WTC11 (cell line): ENCODE data around the gene ADGRE2.

Experiments used
- CBFB ChIP-seq: sonication (generic); formaldehyde crosslinking; IDR thresholded peaks from 2 replicates; pipeline ENCODE4 v1.8.1; 2022; ENCODE audit warnings: mild to moderate bottlenecking, low read depth, missing genetic modification reagents
- CREB1 ChIP-seq: sonication (generic); formaldehyde crosslinking; IDR thresholded peaks from 2 replicates; pipeline ENCODE4 v1.8.0; 2023; ENCODE audit warnings: mild to moderate bottlenecking, missing genetic modification reagents
- CTCF ChIP-seq: fragments of 200-600 bp; IDR thresholded peaks from 2 replicates; pipeline ENCODE4 v1.8.0; 2022; ENCODE audit warnings: antibody characterized with exemption
- IRF2 ChIP-seq: sonication (generic); formaldehyde crosslinking; IDR thresholded peaks from 2 replicates; pipeline ENCODE4 v1.8.0; 2022; ENCODE audit warnings: low read depth, missing genetic modification reagents, borderline replicate concordance
- NR1H2 ChIP-seq: sonication (generic); formaldehyde crosslinking; IDR thresholded peaks from 2 replicates; pipeline ENCODE4 v1.9.0; 2021; ENCODE audit warnings: mild to moderate bottlenecking, moderate library complexity, missing genetic modification reagents
- SP1 ChIP-seq: sonication (generic); formaldehyde crosslinking; conservative IDR thresholded peaks from 2 replicates; pipeline ENCODE4 v1.8.1; 2022; ENCODE audit warnings: missing genetic modification reagents

- TF ChIP-seq CTCF (no peak), CBFB (CRISPR knock-in tag) (no peak), SP1 (CRISPR knock-in tag) (no peak), IRF2 (CRISPR knock-in tag) (no peak), CREB1 (CRISPR knock-in tag) (no peak), NR1H2 (CRISPR knock-in tag) (no peak)
Measured at GRCh38 chr19:14735915-14736314, 42.4 kb downstream of the ADGRE2 start.
